Small intestine (tissue), 7 donors: ENCODE results near the gene UNC13B. TPM values are rescaled to one million over a fixed set of nuclear protein-coding genes. Genes with fewer than 3 reads are reported as not detected.

Experiments used
- DNase-seq, 2 donors: peaks; one replicate each; pipeline versions ENCODE4 v3.0.0 to v3.0.0-alpha.2; 2013
- FAIRE-seq: peaks from 2 replicates; lab custom pipeline; 2012; peaks lifted over from hg19 to GRCh38; lab: Jason Lieb, UNC
- H3K27ac ChIP-seq, 3 donors: one replicate each; pipeline ENCODE4 v1.5.1; 2013; ENCODE audit warnings: low read length in 2 of 3, mild to moderate bottlenecking in 2 of 3, control low read depth in 1 of 3, inconsistent platforms in 1 of 3, low read depth in 1 of 3, moderate library complexity in 1 of 3
- H3K27me3 ChIP-seq, 3 donors: one replicate each; pipeline ENCODE4 v1.6.1; 2013; ENCODE audit warnings: low read length in 3 of 3, inconsistent platforms in 1 of 3; ENCODE audit not compliant: control insufficient read depth in 3 of 3, insufficient read depth in 3 of 3
- H3K36me3 ChIP-seq, 3 donors: one replicate each; pipeline ENCODE4 v1.6.1; 2013; ENCODE audit warnings: low read length in 3 of 3, inconsistent platforms in 1 of 3, low read depth in 1 of 3, mild to moderate bottlenecking in 1 of 3, moderate library complexity in 1 of 3; ENCODE audit not compliant: control insufficient read depth in 3 of 3, insufficient read depth in 2 of 3
- H3K4me1 ChIP-seq, 3 donors: one replicate each; pipeline ENCODE4 v1.6.1; 2013; ENCODE audit warnings: low read length in 2 of 3, inconsistent platforms in 1 of 3, low read depth in 1 of 3, mild to moderate bottlenecking in 1 of 3, moderate library complexity in 1 of 3; ENCODE audit not compliant: control insufficient read depth in 3 of 3, insufficient read depth in 2 of 3
- H3K4me3 ChIP-seq, 3 donors: one replicate each; pipeline ENCODE4 v1.5.1; 2013; ENCODE audit warnings: low read length in 3 of 3, control low read depth in 1 of 3, inconsistent platforms in 1 of 3, low read depth in 1 of 3, mild to moderate bottlenecking in 1 of 3, moderate library complexity in 1 of 3
- H3K9me3 ChIP-seq, 2 donors: one replicate each; pipeline ENCODE4 v1.6.1; 2013; ENCODE audit warnings: low read depth in 1 of 2, low read length in 1 of 2; ENCODE audit not compliant: control insufficient read depth in 2 of 2, insufficient read depth in 1 of 2
- WGBS, 3 donors: extraction: QIAGEN DNeasy Blood & Tissue Kit; methylation state at CpG; one replicate each; pipeline ENCODE4 v1.1.7; 2013; 5-methylcytosine and 5-hydroxymethylcytosine counted together
- polyA plus RNA-seq, 4 donors: library from polyadenylated mRNA; stranded (reverse) in 3 of 4; unstranded in 1 of 4; fragments of 200-250 nt in 3 of 4; fragments of 120-200 nt in 1 of 4; gene quantifications; one replicate each; pipeline versions ENCODE4 v1.2.1 to v1.2.3, GENCODE V29; 2013
- donor health status: healthy with polysubstance abuse.
- donor health status: control.
- donor health status: control.
- donor health status: Bipolar disorder and iron deficiency.
- donor health status: healthy.

The UNC13B gene
- polyA plus RNA-seq, 4 donors: 11.3 to 23.6 (median 14.4) TPM

GRCh38 chr9:35374910-35375309, 213.1 kb downstream of the UNC13B start:
- no peak overlapping the region for H3K27ac ChIP-seq
- no peak overlapping the region for H3K4me3 ChIP-seq
- peaks cover 2 to 39% (median 4%) of the 10 kb centered on the region in 3 donors for H3K36me3 ChIP-seq
- H3K27me3 ChIP-seq: no peaks in the 10 kb centered on the region
- H3K9me3 ChIP-seq: no peaks in the 10 kb centered on the region
- 94 to 98% (median 96%) methylated on average over 5 of the region's 5 CpGs for WGBS, 3 donors
- no peak for DNase-seq
- no peaks in the 10 kb centered on the region for H3K4me1 ChIP-seq
- FAIRE-seq: no peak

GRCh38 chr9:35380039-35380438, 218.2 kb downstream of the UNC13B start:
- Histone ChIP-seq H3K27me3 (no peaks in the 10 kb centered on the region), H3K4me3 (no peak overlapping the region), H3K27ac (no peak overlapping the region), H3K4me1 (no peaks in the 10 kb centered on the region), H3K9me3 (no peaks in the 10 kb centered on the region), H3K36me3 (peaks cover 3 to 55% (median 5%) of the 10 kb centered on the region in 3 donors)
- DNase-seq (peak; percentile 6 to 12), FAIRE-seq (no peak)
- WGBS, 3 donors: 71 to 77% (median 74%) methylated on average over 4 of the region's 4 CpGs

GRCh38 chr9:35380619-35381018, 218.8 kb downstream of the UNC13B start:
- Histone ChIP-seq H3K27ac (no peak overlapping the region), H3K4me3 (no peak overlapping the region), H3K27me3 (no peaks in the 10 kb centered on the region), H3K36me3 (peaks cover 3 to 53% (median 9%) of the 10 kb centered on the region in 3 donors), H3K4me1 (no peaks in the 10 kb centered on the region), H3K9me3 (no peaks in the 10 kb centered on the region)
- 83 to 94% (median 89%) methylated on average over 2 of the region's 2 CpGs for WGBS, 3 donors
- no peak for FAIRE-seq
- no peak for DNase-seq

- no peaks in the 10 kb centered on the region for H3K9me3 ChIP-seq
- 68 to 81% (median 80%) methylated on average over 2 of the region's 2 CpGs for whole genome bisulfite sequencing, 3 donors
- DNase-seq (no peak), FAIRE-seq (no peak)
- H3K27me3 ChIP-seq: no peaks in the 10 kb centered on the region
- H3K36me3 ChIP-seq: peaks cover 3 to 42% (median 13%) of the 10 kb centered on the region in 3 donors
- no peak overlapping the region for H3K27ac ChIP-seq
- no peak overlapping the region for H3K4me3 ChIP-seq
- H3K4me1 ChIP-seq: no peaks in the 10 kb centered on the region
Observed at GRCh38 chr9:35385042-35385441, 223.2 kb downstream of the UNC13B start.

GRCh38 chr9:35395076-35395705, 233.4 kb downstream of the UNC13B start:
- WGBS, 3 donors: 85 to 92% (median 89%) methylated on average over 4 of the region's 4 CpGs
- Histone ChIP-seq H3K27ac (no peak overlapping the region), H3K4me1 (no peaks in the 10 kb centered on the region), H3K36me3 (peaks cover 4 to 65% (median 11%) of the 10 kb centered on the region in 3 donors), H3K4me3 (no peak overlapping the region), H3K27me3 (no peaks in the 10 kb centered on the region), H3K9me3 (no peaks in the 10 kb centered on the region)
- DNase-seq (no peak), FAIRE-seq (no peak)

- 79 to 92% (median 81%) methylated on average over 1 of the region's 1 CpG for WGBS, 3 donors
- H3K27ac ChIP-seq: no peak overlapping the region
- no peak overlapping the region for H3K4me3 ChIP-seq
- no peaks in the 10 kb centered on the region for H3K27me3 ChIP-seq
- H3K9me3 ChIP-seq: no peaks in the 10 kb centered on the region
- DNase-seq (no peak), FAIRE-seq (no peak)
- peaks cover 4 to 64% (median 9%) of the 10 kb centered on the region in 3 donors for H3K36me3 ChIP-seq
- no peaks in the 10 kb centered on the region for H3K4me1 ChIP-seq
Observed at GRCh38 chr9:35395706-35396101, 233.9 kb downstream of the UNC13B start.

GRCh38 chr9:35396560-35397215, 234.9 kb downstream of the UNC13B start:
- WGBS, 3 donors: 73 to 82% (median 73%) methylated on average over 10 of the region's 10 CpGs
- peaks cover 4 to 61% (median 8%) of the 10 kb centered on the region in 3 donors for H3K36me3 ChIP-seq

GRCh38 chr9:35397216-35397698, 235.4 kb downstream of the UNC13B start:
- no peak for DNase-seq
- WGBS, 3 donors: 80 to 90% (median 86%) methylated on average over 3 of the region's 3 CpGs
- H3K4me3 ChIP-seq: no peak overlapping the region
- no peaks in the 10 kb centered on the region for H3K4me1 ChIP-seq
- H3K36me3 ChIP-seq: peaks cover 4 to 65% (median 8%) of the 10 kb centered on the region in 3 donors
- no peak overlapping the region for H3K27ac ChIP-seq
- no peak for FAIRE-seq
- no peaks in the 10 kb centered on the region for H3K27me3 ChIP-seq
- H3K9me3 ChIP-seq: no peaks in the 10 kb centered on the region

More at GRCh38 chr9:35396560-35397215, 234.9 kb downstream of the UNC13B start:
- H3K27ac ChIP-seq: no peak overlapping the region
- H3K9me3 ChIP-seq: no peaks in the 10 kb centered on the region
- DNase-seq (no peak), FAIRE-seq (no peak)
- H3K4me1 ChIP-seq: no peaks in the 10 kb centered on the region
- H3K4me3 ChIP-seq: no peak overlapping the region
- no peaks in the 10 kb centered on the region for H3K27me3 ChIP-seq
